H1 (cell line): ENCODE data around the gene SNTG2. TPM values are rescaled to one million over a fixed set of nuclear protein-coding genes. Genes with fewer than 3 reads are reported as not detected.

ENCODE experiments used
- KDM1A ChIP-seq: fragments of 200-600, 300-600 bp; sonication (generic); IDR thresholded peaks from 2 replicates; pipeline ENCODE4 v1.7.1; 2016; ENCODE audit warnings: mild to moderate bottlenecking, low read length, borderline replicate concordance
- RFX5 ChIP-seq: IDR thresholded peaks from 2 replicates; pipeline ENCODE4 v1.6.1; 2011; ENCODE audit warnings: low read depth, low read length, improper control_type of control experiment, borderline replicate concordance
- SP4 ChIP-seq: IDR thresholded peaks from 2 replicates; pipeline ENCODE4 v1.6.1; 2012; ENCODE audit warnings: low read length, inconsistent platforms
- SUZ12 ChIP-seq: fragments of 200-600 bp; sonication (generic); IDR thresholded peaks from 2 replicates; pipeline ENCODE4 v1.6.1; 2012; ENCODE audit warnings: mild to moderate bottlenecking, inconsistent platforms, low read length, moderate library complexity, mixed read lengths
- YY1 ChIP-seq: IDR thresholded peaks from 2 replicates; pipeline ENCODE4 v1.6.1; 2011; ENCODE audit warnings: low read depth, mild to moderate bottlenecking, low read length
- polyA plus RNA-seq, 7 experiments: library from polyadenylated mRNA; depleted of rRNA in 3 of 7; stranded (reverse) in 5 of 7; unstranded in 2 of 7; fragments of >200 nt in 5 of 7; fragments of 200-250 nt in 2 of 7; gene quantifications; 1 replicate in 5 of 7; 2 replicates in 1 of 7; 4 replicates in 1 of 7; pipeline versions ENCODE4 v1.2.1 to v1.2.3, GENCODE V29; 2011 to 2013; ENCODE audit warnings: missing spikeins in 2 of 7, mixed read lengths in 2 of 7
- total RNA-seq: library from RNA; stranded (reverse); fragmentation: NEBNext Ultra II Directional; extraction: Animal tissue kit (Norgen Biotek cat#: 25700); gene quantifications from 2 replicates; pipeline ENCODE4 v1.2.1, GENCODE V29; 2021
- TF ChIP-seq, protein P1 (sequence below): IDR thresholded peaks from 2 replicates; pipeline ENCODE4 v1.6.1; 2011; ENCODE audit warnings: low read depth, mild to moderate bottlenecking, low read length; ENCODE audit not compliant: insufficient read depth
- TF ChIP-seq, protein P2 (sequence below): IDR thresholded peaks from 2 replicates; pipeline ENCODE4 v1.6.1; 2012; ENCODE audit warnings: inconsistent platforms

Gene SNTG2
- total and polyA plus RNA-seq, 2 of the 8 experiments (the other 6 are each of a cell fraction or from before 2014, with no cell fraction given): 6.6 to 18.1 TPM

- TF ChIP-seq, protein P1, sequence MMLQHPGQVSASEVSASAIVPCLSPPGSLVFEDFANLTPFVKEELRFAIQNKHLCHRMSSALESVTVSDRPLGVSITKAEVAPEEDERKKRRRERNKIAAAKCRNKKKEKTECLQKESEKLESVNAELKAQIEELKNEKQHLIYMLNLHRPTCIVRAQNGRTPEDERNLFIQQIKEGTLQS: no peak
- TF ChIP-seq SUZ12: no peak
- no peak for TF ChIP-seq KDM1A
- no peak for TF ChIP-seq SP4
- TF ChIP-seq YY1: no peak
- TF ChIP-seq RFX5: no peak
- TF ChIP-seq, protein P2, sequence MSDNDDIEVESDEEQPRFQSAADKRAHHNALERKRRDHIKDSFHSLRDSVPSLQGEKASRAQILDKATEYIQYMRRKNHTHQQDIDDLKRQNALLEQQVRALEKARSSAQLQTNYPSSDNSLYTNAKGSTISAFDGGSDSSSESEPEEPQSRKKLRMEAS: no peak
- TF ChIP-seq, all 59 proteins: peak for 0
Observed at GRCh38 chr2:1068822-1069221, 118.2 kb downstream of the SNTG2 start (continued).
